HepG2 (cell line): ENCODE measurements around the gene ASB7. TPM values are rescaled to one million over a fixed set of nuclear protein-coding genes. Genes with fewer than 3 reads are reported as not detected.
A peak's percentile ranks its signal among the peaks of the same experiment; 100 is the strongest.

ENCODE experiments used
- ATAC-seq: fragments of 200-7000 bp; cut with Tn5 transposase; 3 replicates; pipeline ENCODE4 v1.9.1; 2020; ENCODE audit warnings: mild to moderate bottlenecking, moderate library complexity
- BruUV-seq: library from RNA; stranded (reverse); fragments of 400-500 nt; replicated peaks from 2 replicates; lab custom pipeline; 2021; lab: Mats Ljungman, UMichigan
- CTCF ChIA-PET: fragments of 300-600 bp; formaldehyde crosslinking; extraction: SDS; loops from one replicate; lab custom pipeline; 2021; ENCODE audit warnings: low total read pairs, inconsistent platforms, low intra/inter-chr PET ratio; lab: Yijun Ruan, JAX
- POLR2A ChIA-PET: fragments of 350-600 bp; sonication (Branson Sonifier 250); formaldehyde crosslinking; loops from one replicate; lab custom pipeline; 2020; ENCODE audit warnings: antibody characterized with exemption, inconsistent platforms; lab: Yijun Ruan, JAX
- DNase-seq: peaks from one replicate; pipeline ENCODE4 v3.0.0-alpha.2; 2015; ENCODE audit warnings: low spot score
- FAIRE-seq: peaks from 3 replicates; lab custom pipeline; 2011; peaks lifted over from hg19 to GRCh38; lab: Jason Lieb, UNC
- H2AFZ ChIP-seq: one replicate; pipeline ENCODE4 v1.6.1; 2011; ENCODE audit warnings: low read length, inconsistent platforms
- H3K27ac ChIP-seq: fragments of 300-600 bp; 3 replicates; pipeline ENCODE4 v1.8.0; 2011; ENCODE audit warnings: mixed run types, mild to moderate bottlenecking, mixed read lengths, low read length, inconsistent platforms; ENCODE audit not compliant: insufficient read depth; ENCODE audit errors: extremely low read length
- H3K27me3 ChIP-seq, 2 experiments: fragments of 200-600 bp in 1 of 2; 2 replicates in 1 of 2; 3 replicates in 1 of 2; pipeline versions ENCODE4 v1.6.0 to v1.8.0; 2011; ENCODE audit warnings: low read length in 2 of 2, mild to moderate bottlenecking in 2 of 2, moderate library complexity in 2 of 2, inconsistent platforms in 1 of 2; ENCODE audit not compliant: insufficient read depth in 2 of 2, control insufficient read depth in 1 of 2
- H3K36me3 ChIP-seq, 2 experiments: fragments of 200-600 bp in 1 of 2; replicated peaks in 1 of 2; 2 replicates in 1 of 2; 3 replicates in 1 of 2; pipeline versions ENCODE4 v1.5.1 to v1.8.0; 2011; ENCODE audit warnings: low read length in 2 of 2, inconsistent platforms in 1 of 2; ENCODE audit not compliant: insufficient read depth in 2 of 2, control insufficient read depth in 1 of 2
- H3K4me1 ChIP-seq: 2 replicates; pipeline ENCODE4 v1.5.1; 2012; ENCODE audit warnings: low read length, inconsistent platforms; ENCODE audit not compliant: insufficient read depth
- H3K4me2 ChIP-seq: 2 replicates; pipeline ENCODE4 v1.6.0; 2011; ENCODE audit warnings: low read depth, low read length, inconsistent platforms
- H3K4me3 ChIP-seq, 3 experiments: fragments of 200-600 bp in 1 of 3; sonication (generic), shearing (Covaris generic) in 1 of 3; replicated peaks in 1 of 3; 2 replicates each; pipeline ENCODE4 v1.5.1; 2011 to 2016; ENCODE audit warnings: low read length in 3 of 3, inconsistent platforms in 2 of 3, low read depth in 2 of 3, mild to moderate bottlenecking in 2 of 3, control low read depth in 1 of 3, mixed read lengths in 1 of 3; ENCODE audit not compliant: insufficient read depth in 1 of 3
- H3K79me2 ChIP-seq: one replicate; pipeline ENCODE4 v1.6.1; 2011; ENCODE audit warnings: low read length, inconsistent platforms; ENCODE audit not compliant: insufficient read depth
- H3K9ac ChIP-seq: 2 replicates; pipeline ENCODE4 v1.6.0; 2011; ENCODE audit warnings: mild to moderate bottlenecking, low read depth, low read length, inconsistent platforms; ENCODE audit not compliant: insufficient read depth
- H3K9me3 ChIP-seq: 2 replicates; pipeline ENCODE4 v1.5.1; 2012; ENCODE audit warnings: mild to moderate bottlenecking, low read length
- H4K20me1 ChIP-seq: 2 replicates; pipeline ENCODE4 v1.6.0; 2011; ENCODE audit warnings: inconsistent platforms, mild to moderate bottlenecking, low read length, moderate library complexity; ENCODE audit not compliant: insufficient read depth
- BRF2 ChIP-seq: sonication (generic); formaldehyde crosslinking; IDR thresholded peaks from 2 replicates; pipeline ENCODE4 v1.8.1; 2022; ENCODE audit warnings: mild to moderate bottlenecking, missing genetic modification reagents
- FOXM1 ChIP-seq: sonication (generic); formaldehyde crosslinking; IDR thresholded peaks from 2 replicates; pipeline ENCODE4 v1.5.0; 2020; ENCODE audit warnings: missing genetic modification reagents
- JDP2 ChIP-seq: sonication (generic); formaldehyde crosslinking; IDR thresholded peaks from 2 replicates; pipeline ENCODE4 v1.8.1; 2022; ENCODE audit warnings: missing genetic modification reagents, borderline replicate concordance
- NCOA2 ChIP-seq: sonication (generic); formaldehyde crosslinking; IDR thresholded peaks from 2 replicates; pipeline ENCODE4 v1.8.0; 2022; ENCODE audit warnings: inconsistent platforms
- NFATC3 ChIP-seq: sonication (generic); formaldehyde crosslinking; IDR thresholded peaks from 2 replicates; pipeline ENCODE4 v1.5.1; 2020; ENCODE audit warnings: mild to moderate bottlenecking, missing genetic modification reagents
- POLR2AphosphoS5 ChIP-seq: IDR thresholded peaks from 2 replicates; pipeline ENCODE4 v1.6.1; 2012; ENCODE audit warnings: low read depth, low read length
- TFAP4 ChIP-seq: sonication (generic); IDR thresholded peaks from 2 replicates; pipeline ENCODE4 v1.6.1; 2016; ENCODE audit warnings: low read depth, borderline replicate concordance
- THYN1 ChIP-seq: sonication (generic); formaldehyde crosslinking; IDR thresholded peaks from 2 replicates; pipeline ENCODE4 v1.8.1; 2023; ENCODE audit warnings: low read depth, mild to moderate bottlenecking, moderate library complexity, missing genetic modification reagents, borderline replicate concordance
- YY1 ChIP-seq: IDR thresholded peaks from 2 replicates; pipeline ENCODE4 v1.6.1; 2011; ENCODE audit warnings: low read length, low read depth, moderate library complexity, mild to moderate bottlenecking; ENCODE audit not compliant: insufficient read depth, insufficient replicate concordance
- ZBTB26 ChIP-seq: IDR thresholded peaks from 2 replicates; pipeline ENCODE4 v1.6.1; 2016; ENCODE audit warnings: missing compliant biosample characterization, missing genetic modification reagents, borderline replicate concordance
- ZBTB7B ChIP-seq: sonication (generic); formaldehyde crosslinking; IDR thresholded peaks from 2 replicates; pipeline ENCODE4 v1.4.0; 2020; ENCODE audit warnings: missing genetic modification reagents
- ZNF513 ChIP-seq: sonication (generic); formaldehyde crosslinking; conservative IDR thresholded peaks from 2 replicates; pipeline ENCODE4 v1.5.0; 2020; ENCODE audit warnings: missing genetic modification reagents
- ZNF629 ChIP-seq: sonication (generic); formaldehyde crosslinking; conservative IDR thresholded peaks from 2 replicates; pipeline ENCODE4 v1.5.0; 2020; ENCODE audit warnings: missing genetic modification reagents
- WGBS: methylation state at CpG from one replicate; pipeline ENCODE4 v1.1.6; 2017; ENCODE audit warnings: low lambda C conversion rate; 5-methylcytosine and 5-hydroxymethylcytosine counted together
- in situ Hi-C: cut with HindIII; loops from 2 replicates; pipeline ENCODE4 v1.10.0; 2017; ENCODE audit warnings: low pct_unique_long_range_greater_than_20kb; ENCODE audit not compliant: extremely low pct_ligation_motif_present
- intact Hi-C: fragments of 100-400 bp; cut with micrococcal nuclease; formaldehyde crosslinking; loops from one replicate; pipeline ENCODE4 v1.10.0; 2022; ENCODE audit not compliant: unreplicated experiment
- polyA plus RNA-seq, 8 experiments: library from polyadenylated mRNA; depleted of rRNA in 3 of 8; stranded (reverse) in 7 of 8; unstranded in 1 of 8; fragments of >200 nt; fragmentation: Illumina TruSeq in 4 of 8; extraction: Trizol in 4 of 8; gene quantifications; 2 replicates each; pipeline versions ENCODE4 v1.2.1 to v1.2.3, GENCODE V29; 2011 to 2016; ENCODE audit warnings: low read depth in 4 of 8, missing spikeins in 1 of 8, mixed read lengths in 1 of 8; ENCODE audit not compliant: insufficient read depth in 1 of 8
- total RNA-seq, 5 experiments: library from RNA; depleted of rRNA; stranded (reverse); fragments of >200 nt; fragmentation: Illumina TruSeq; extraction: Trizol; gene quantifications; 2 replicates each; pipeline ENCODE4 v1.2.3, GENCODE V29; 2016; ENCODE audit warnings: low read depth in 1 of 5

The ASB7 gene
- total and polyA plus RNA-seq, 2 of the 13 experiments (the other 11 are each of a cell fraction or from before 2014, with no cell fraction given) = 7.7 to 12.1 TPM

- ChIA-PET CTCF (no interaction called here), POLR2A (no interaction called here)
- no peaks in the 10 kb centered on the region for H3K27me3 ChIP-seq
- no peak overlapping the region for H2AFZ ChIP-seq
- no peak overlapping the region for H3K27ac ChIP-seq
- 100% methylated on average over 2 of the region's 2 CpGs for WGBS
- in situ Hi-C loops = no loop called here
- peaks cover 23% of the 10 kb centered on the region for H3K9me3 ChIP-seq
- H3K4me2 ChIP-seq = no peak overlapping the region
- H3K79me2 ChIP-seq = peaks cover 26% of the 10 kb centered on the region
- ATAC-seq (no peak), DNase-seq (no peak), FAIRE-seq (no peak)
- H3K36me3 ChIP-seq = no peaks in the 10 kb centered on the region
- H3K4me1 ChIP-seq = 0 out of 2 replicates have a peak, but pooled peaks cover under 1% of the 10 kb centered on the region
- H3K4me3 ChIP-seq = no peak overlapping the region
- H3K9ac ChIP-seq = no peak overlapping the region
- BruUV-seq = no TSS peak
- intact Hi-C loops = no loop called here
- TF ChIP-seq ZNF629 (CRISPR knock-in tag) (0 out of 2 replicates have a peak, but pooled peaks have one; percentile 9), THYN1 (CRISPR knock-in tag) (no peak)
- TF ChIP-seq, all 625 proteins: peak for 1
- no peaks in the 10 kb centered on the region for H4K20me1 ChIP-seq
Measured at GRCh38 chr15:100593431-100593830, 9.0 kb upstream of the ASB7 start.

GRCh38 chr15:100595964-100596363, 6.4 kb upstream of the ASB7 start:
- Histone ChIP-seq H3K79me2 (peaks cover 50% of the 10 kb centered on the region), H3K4me2 (no peak overlapping the region), H3K4me1 (peaks cover 24% of the 10 kb centered on the region), H3K4me3 (no peak overlapping the region), H3K27me3 (no peaks in the 10 kb centered on the region; a peak in 1 of 5 replicates), H3K9me3 (no peaks in the 10 kb centered on the region; the same call in 1 of the 2 replicates), H2AFZ (no peak overlapping the region), H4K20me1 (no peaks in the 10 kb centered on the region), H3K36me3 (no peaks in the 10 kb centered on the region), H3K27ac (no peak overlapping the region), H3K9ac (no peak overlapping the region)
- in situ Hi-C loops = no loop called here
- TF ChIP-seq TFAP4 (no peak), NFATC3 (no peak), ZNF513 (no peak), POLR2AphosphoS5 (no peak), ZBTB7B (no peak), JDP2 (CRISPR knock-in tag) (no peak), YY1 (no peak), FOXM1 (no peak), BRF2 (CRISPR knock-in tag) (no peak), NCOA2 (no peak), ZBTB26 (CRISPR knock-in tag) (no peak)
- intact Hi-C loops = no loop called here
- ATAC-seq = no peak
- WGBS = 91% methylated on average over 3 of the region's 3 CpGs
- ChIA-PET CTCF (no interaction called here), POLR2A (no interaction called here)
- no TSS peak for BruUV-seq
- FAIRE-seq = no peak
- no peak for DNase-seq
